NCI-H2029 treated with DMSO at 0.1 percent for 48 hours (cell line): ENCODE data around the gene CHAC1.

Experiments used
- DNase-seq: peaks from one replicate; lab custom pipeline; 2025; lab: John Stamatoyannopoulos, UW

The CHAC1 gene, protein sequence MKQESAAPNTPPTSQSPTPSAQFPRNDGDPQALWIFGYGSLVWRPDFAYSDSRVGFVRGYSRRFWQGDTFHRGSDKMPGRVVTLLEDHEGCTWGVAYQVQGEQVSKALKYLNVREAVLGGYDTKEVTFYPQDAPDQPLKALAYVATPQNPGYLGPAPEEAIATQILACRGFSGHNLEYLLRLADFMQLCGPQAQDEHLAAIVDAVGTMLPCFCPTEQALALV

DNA sequence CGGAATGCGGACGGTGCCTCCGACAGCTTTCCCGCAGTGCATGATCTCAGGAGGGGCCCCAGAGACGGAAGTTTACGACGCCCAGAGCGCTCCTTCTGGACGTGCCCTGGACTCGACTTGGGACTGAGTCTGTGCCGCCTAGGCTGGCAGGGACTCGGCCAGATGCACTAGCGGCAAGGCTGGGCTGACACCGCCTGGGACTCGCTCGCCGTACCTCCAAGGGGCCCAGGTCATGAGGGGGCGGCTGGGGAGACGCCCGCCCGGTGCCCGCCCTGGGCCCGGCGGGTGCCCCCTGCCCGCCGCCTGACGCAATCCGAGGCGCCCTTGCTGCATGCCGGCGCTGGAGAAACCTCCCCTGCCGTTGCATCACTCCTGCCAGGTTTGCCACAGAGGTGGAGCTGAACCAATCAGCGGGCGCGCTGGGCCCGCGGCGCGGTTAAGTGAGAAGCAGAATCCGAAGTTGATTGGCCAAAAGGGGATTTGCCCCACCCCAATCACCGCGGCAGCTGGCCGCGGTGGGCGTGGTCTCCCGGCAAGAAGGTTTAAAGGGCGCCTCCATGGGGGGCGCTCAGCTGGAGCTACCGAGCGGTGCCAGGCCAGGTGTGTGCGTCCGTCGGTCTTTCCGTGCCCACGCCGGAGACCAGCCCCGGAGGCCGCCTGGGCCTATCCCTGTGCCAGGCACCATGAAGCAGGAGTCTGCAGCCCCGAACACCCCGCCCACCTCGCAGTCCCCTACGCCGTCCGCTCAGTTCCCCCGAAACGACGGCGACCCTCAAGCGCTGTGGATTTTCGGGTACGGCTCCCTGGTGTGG, at the start of gene CHAC1:
TSS of gene CHAC1 (plus strand) at position 571 of the 812 bp plus-strand sequence. CDS start at position 684, 113 bp downstream.
- DNase-seq, result peak; percentile 56

DNA sequence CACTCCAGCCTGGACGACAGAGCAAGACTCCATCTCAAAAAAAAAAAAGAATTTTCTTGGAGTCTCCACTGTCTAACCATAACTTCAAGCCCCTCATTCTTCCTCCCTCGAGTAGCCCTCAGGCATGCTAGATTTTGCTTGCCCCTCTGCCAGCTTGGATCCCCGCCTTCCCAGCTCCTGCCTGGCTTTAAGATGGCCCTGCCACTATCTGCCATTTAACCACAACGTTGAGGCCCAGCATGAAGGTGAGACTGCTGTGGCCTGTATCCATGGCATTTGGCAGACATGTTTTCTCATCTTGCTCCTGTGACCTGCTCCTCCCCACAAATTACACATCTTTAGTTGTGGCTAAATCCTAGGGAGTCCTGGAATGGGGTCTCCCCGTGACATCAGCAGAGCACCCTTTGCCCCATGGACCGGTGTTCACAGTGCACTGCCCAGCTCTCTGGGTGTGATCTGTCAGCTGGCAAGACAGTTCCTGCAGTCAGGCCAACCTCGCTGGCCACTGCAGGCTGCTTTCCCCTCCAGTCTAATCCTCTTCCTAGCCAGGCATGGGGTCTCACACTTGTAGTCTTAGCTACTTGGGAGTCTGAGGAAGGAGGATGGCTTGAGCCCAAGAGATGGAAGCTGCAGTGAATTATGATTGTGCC, 48.6 kb upstream of the CHAC1 start:
- DNase-seq, result no peak

DNA sequence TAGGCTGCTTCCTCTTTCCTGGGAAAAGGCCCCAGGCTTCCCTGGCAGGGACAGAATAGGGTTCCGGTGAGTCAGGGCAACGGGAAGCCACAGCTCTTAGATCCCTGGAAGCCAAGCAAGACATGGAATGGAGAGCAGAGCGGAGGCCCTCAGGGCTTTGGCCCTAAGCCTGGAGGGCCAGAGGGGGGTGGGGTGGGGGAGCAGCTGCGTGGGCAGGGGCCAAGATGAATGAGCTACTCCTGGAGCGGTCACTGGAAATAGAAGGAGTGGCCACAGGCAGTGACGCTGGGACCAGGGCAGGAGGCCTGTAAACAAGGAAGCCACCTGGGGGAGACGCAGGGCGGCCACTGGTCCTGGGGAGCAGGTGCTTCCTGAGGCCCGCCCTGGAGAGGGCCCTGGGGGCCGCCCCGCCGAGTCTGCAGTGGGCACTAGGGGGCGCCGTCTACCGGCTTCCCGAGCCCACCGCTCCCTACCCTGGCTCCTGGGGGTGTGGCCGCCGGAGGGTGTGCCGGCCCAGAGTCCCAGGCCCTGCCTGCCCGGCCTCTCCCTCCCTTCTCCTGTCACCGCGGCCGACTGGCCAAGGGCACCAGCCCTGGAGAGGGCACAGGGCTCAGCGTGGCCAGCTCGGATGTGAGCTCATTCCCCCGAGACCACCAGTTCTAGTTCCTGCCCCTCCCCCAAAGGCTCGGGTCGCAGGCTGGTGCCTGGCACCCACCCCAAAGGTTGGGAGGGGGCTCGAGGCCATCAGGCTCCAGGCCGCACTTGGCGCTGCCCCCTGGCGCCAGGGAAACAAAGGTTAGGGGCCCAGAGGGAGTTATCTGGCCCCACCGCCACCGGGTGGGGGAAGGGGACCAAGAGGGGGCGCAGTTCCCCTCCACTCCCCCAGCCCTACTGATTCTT, 46.9 kb upstream of the CHAC1 start:
- DNase-seq, result peak; percentile 88

DNA sequence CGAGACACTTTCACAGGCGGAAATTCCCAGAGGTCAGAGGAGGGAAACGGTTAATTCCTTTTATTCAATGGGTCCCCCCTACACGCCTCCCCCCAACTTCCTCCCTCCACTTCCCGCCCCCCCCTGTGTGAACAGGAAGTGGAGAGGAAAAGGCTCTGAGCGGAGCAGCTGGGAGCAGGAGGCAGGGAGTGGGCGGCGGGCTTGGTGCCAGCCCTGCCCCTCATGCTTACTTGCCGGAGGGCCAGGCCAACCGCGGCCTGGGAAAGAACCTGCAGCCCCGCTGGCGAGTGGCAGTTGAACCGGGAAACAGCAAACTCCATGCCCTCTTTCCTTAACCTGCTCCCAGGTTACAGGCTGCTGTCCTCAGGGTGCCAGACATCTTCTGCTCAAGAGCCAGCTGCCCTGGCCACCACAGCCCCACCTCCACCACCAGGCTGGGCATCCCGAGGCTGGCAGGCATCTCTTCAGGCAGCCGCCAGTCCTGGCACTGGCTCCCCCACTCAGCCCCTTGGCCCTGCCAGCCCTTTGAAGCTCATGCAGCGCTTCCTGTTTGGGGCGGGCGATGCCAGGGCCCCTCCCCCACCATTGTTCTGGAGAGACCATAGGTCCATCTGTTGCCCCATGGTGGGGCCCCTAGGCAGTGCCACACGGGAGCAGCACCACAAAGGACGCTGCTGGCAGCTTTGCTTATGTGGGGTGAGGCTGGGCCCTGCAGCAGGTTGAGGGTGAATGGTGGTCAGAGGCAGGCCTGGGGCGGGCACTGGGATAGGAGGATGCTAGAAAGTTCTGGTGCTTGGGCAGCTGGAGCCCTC, 46.1 kb upstream of the CHAC1 start:
- peak; percentile 19 for DNase-seq

DNA sequence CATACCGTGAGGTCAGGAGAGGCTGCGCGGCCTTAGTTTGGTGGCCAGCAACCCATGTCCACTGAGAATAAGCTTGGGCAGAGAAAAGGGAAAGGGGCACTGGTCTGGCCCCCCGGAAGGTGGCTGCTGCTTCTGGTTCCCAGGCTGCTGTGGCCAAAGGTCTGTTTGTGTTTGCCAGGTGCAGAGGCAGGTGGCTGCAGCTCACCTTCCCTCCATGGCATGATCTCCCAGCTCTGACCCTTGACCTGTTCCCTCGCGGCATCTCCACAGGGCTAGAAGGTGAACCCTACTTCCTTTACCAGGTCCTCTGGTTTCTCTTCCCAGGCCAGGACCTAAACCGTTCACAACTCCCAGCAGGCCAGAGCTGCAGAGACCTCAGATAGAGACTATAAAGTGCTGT, 45.2 kb upstream of the CHAC1 start:
- DNase-seq, result no peak

DNA sequence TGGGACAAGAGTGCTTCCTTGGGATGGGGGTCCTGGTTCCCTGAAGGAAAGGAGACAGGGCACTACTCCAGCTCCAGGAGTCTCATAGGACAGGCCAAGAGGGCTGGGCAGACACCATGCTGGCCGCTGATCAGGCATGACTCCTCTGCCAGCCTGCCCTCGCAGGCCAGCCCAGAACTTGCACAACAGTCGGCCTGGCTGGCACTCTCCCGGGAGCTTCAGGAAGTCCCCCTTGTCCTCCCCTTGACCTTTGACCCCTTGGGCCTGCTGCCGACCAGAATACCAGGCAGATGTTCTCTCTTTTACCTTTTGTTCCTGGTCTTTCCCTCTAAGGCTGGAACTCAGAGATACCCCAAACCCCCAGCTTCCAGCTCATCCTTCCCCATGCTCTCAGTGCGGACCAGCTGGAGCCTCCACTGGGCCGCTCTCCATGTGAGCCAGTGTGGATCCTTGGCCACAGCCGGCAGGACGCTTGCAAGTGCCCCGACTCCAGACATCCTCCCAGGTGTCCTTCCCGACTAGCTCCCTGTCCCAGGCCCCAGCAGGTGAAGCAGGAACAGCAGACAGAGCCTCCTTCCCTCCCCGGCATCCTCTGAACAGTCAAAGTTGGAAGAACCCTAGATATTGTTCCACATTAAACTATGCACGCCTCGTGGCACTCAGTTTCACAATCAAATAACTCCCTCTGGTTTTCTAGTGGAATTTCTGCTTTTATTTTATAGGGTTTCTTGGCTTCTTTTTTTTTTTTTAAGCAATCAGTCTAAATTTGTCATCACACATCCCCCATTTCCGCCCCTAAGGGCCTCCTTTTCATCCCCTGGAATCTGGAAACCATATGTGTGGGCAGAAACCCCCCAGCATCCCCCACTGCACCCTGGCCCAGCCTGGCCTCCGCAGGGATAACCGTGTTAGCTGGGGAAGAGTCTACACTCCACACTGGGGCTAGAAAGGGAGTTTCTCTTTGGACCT, 43.3 kb upstream of the CHAC1 start:
- DNase-seq, result no peak

DNA sequence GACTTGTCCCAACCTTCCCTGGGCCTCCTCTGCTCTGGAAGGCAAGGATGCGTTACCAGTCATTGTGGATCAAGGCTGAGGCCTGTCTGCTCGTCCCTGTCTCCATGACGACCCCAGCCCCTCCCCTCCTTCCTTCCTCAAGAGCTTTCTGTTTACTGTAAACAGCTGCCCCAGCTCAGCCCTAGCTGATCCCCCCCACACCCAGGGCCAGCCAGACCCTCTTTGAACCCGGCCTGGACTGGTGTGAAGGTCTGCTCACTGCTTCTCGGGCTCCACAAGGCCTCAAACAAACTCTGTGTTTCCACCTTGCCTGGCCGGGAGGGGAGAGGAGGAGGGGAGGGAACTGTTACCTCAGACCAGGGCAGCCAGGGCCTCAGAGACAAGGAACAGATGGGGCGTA, 42.1 kb upstream of the CHAC1 start:
- DNase-seq, result no peak

DNA sequence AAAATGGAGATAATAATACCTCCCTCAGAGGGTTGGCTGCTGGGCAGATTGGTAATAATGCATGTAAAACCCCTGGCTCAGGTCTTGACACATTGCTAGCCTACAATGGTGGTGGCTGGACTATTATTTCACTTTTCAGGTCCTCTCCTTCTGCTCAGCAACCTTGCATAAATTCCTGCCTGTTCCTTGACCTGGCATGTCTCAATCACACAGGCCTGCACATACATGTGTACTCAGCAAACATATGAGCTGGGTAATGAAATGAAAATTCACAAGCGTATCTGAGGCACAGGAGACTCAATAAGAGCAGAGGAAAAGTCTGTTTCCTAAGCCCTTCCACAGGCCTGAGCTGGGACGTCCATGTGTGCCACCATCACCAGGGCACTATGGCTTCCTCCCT, 41.6 kb upstream of the CHAC1 start:
- no peak for DNase-seq

DNA sequence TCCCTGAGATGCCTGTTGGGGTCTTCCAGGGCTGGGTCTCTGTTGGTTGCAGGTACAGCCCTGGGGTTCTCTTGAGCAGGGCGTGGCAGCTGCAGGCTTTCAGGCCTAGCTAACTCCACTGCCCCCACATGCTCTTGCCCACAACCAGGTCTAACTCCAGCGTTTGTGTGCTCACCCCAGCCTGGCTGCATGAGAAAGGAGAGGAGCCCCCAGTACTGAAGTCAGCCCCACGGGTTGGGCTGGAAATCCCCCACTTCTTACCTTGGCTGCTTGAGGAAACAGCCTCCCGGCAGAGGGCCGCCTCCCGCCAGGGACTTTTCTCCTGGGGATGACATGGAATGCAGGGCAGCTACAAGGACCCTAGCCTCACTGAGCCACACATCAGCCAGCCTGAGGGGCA, 40.8 kb upstream of the CHAC1 start:
- DNase-seq, result no peak

DNA sequence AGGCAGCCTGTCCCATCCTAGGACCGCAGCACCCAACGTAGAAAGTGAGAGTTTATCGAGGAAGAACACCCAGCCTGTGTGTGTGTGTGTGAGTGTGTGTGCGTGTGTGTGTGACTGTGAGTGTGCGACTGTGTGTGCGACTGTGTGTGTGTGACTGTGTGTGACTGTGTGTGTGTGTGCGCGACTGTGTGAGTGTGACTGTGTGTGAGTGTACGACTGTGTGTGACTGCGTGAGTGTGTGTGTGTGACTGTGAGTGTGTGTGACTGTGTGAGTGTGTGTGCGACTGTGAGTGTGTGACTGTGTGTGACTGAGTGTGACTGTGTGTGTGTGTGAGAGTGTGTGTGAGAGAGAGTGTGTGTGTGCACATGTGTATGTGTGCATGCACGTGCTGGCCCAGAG, 39.3 kb upstream of the CHAC1 start:
- DNase-seq, result no peak

DNA sequence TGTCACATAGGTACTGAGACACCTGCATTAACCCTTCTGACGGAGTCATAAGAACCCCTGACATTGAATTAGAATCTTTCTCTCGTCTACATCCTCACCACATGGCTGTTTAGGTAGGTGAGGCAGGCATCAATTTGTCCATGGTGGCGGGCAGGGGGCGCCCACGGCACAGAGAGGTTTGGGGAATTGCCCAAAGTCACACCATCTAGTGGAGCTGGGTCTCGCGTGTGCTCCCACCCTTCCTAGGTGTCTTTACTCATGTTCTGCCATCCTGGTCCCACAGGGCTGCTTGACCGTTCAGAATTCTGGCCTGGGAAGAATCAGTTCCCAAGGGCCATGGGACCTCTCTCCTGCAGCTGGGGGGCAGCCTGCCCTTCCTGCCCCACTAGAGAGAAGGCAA, 38.8 kb upstream of the CHAC1 start:
- DNase-seq, result no peak

DNA sequence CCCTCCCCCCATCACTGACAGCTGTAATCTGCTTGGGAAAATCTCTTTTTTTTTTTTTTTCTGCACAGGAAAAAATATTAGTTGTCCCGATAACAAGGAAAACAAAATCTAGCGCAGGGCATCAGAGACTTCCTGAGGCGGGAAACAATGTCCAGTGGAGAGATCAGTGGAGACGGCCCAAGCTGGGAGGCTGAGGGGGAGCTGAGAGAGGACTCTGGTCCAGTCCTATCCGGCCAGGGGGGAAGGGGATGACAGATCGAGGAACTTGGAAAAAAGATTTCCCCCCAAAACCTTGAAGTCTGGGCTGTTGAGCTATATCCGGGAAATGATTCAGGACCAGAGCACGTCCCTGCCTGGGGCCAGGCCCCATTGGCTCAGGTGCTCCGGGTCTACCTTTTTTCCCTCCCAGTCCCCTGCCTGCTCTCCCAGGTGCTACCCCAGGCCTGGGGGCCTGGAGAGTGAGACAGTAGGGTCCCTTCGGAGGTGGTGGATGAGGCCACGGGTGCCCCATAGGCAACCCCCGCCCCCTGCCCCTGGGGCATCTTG, 38.1 kb upstream of the CHAC1 start:
- DNase-seq, result no peak

DNA sequence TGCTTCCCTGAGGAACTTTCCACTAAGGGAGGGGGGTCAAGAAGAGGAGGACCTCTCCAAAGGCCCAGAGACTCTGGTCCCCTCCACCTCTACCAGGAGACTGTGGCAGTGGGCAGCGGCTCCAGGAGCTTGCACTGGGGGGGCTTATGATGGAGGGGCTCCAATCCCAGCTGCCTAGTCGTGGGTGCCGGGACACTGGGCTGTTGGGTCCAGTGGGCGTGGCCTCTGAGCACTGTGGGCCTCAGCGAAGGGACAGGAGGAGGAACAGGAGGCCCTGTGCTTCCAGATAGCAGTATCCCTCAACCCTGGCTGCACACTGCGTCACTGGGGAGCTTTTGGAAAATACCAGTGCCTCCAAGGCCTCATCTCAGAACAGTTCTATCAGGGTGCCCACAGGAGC, 37.6 kb upstream of the CHAC1 start:
- no peak for DNase-seq

DNA sequence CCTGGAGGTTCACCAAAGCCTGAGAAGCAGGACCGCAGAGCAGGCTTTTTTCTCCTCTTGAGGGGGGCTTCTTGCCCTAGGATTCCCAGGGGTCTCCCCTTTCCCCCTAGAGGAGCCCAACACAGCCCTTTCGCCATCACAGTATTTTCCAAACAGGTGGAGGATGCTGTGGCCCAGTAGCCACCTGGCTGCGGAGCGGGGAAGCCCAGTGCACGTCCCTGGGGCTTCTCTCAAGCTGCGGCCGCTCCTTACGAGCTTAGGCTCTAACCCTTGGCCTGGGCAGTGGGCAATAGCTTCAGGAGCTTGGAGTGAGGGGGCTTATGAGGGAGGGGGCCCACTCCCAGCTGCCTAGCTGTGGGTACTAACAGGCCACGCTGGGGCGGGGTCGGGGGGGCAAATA, 35.7 kb upstream of the CHAC1 start:
- DNase-seq, result no peak

DNA sequence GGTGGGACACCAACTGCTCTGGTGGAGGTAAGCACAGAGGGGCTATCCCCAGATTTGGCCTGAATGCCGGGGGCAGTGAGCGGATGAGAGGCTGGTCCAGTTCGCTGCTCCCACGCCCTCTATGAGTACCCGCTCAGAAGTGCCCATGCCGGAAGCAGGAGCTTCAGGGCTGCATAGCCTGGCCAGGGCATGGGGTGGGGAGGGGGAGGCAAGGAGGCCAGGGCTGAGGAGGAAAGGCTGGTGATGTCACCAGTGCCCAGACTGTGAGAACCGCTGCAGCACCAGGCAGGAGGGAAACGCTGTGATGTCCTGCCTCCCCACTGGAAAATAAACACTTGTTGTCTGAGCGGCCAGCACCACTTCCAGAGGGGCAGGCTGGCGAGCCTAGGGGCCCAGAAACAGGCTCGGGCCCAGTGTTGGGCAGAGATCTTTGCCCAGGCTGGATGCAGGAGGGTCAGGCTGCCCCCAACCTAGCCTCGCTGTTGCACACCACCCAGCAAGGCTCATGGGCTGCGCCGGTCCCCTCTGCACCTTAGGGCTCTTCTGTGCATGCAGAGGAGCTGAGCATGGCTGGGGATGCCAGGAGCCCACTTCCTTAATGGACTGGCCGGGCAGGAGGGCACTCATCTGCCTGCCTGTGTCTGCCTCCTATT, 35.0 kb upstream of the CHAC1 start:
- DNase-seq, result no peak

DNA sequence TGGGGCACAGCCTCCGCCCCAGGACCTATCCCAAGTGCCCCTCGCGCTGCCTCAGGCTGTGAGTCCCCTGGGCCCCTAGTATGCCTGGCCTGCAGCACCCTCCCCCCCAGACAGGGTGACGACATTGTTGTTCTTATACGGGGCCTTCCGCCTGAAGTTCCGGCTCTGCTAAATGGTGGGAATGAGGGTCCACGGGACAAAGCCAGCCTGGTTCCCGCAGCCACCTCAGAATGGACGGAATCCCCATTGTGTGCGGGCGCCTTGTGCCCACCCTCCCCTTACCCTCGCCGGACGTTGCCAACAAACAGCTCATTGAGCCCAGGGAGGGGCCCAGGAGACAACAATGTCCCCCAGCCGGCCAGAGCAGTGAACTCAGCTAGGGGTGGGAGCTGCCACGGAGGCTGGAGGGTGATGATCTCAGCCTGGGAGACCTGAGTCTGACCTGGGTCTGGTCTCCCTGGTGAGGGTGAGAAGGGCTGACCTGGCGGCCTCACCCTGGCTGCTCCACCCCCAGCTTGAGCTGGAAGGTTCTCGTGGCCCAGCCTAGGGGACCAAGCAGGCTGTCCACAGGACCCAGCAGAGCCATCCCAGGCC, 34.4 kb upstream of the CHAC1 start:
- DNase-seq, result no peak

DNA sequence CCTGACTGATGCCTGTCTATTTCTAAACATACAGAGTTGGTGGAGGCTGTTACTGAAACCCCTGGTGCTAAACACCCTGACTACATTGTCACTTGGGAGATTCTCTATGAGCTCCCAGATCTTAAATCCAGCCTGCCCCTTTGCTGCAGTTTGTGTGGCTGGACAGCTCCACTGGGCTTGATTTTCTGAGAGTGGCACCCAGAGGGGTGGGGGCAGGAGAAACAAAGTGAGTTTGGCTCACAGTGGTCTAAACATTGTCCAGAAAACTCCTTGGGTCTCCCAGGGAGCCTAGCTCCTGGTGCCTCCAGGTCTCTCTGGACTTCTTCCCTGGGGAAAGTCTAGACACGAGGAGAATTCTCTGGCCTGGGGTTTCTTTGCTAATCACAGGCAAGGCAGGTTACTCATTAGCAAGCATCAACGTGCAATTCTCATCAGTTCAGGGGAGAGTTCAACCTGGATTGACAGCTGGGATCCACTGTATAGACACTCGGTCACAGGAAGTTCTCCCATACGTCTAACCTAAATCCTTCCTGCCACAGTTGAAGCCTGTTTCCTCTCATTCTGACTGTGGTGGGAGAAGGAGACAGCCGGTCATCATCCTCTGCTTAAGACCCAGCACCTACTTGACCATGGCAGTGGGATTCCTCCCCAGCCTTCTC, 31.2 kb upstream of the CHAC1 start:
- no peak for DNase-seq

DNA sequence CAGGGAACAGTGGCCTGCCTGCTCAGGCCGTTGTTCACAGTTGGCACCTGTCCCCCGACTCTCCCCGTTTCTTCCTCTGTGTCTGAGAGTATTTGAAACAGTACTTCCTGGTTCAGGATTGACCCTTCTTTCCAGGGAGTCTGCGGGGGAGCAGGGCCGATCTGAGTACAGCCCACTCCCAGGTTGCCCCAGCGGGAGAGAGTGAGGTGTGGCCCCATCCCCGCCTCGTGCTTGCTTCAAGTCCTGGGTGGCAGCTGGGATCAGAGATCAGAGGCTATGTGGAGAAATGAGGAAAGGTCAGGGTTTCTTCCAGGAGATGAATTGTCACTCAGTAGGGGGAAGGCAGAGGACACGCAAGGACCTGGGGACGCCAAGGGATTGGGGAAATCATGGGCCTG, 30.7 kb upstream of the CHAC1 start:
- DNase-seq, result no peak
